HepG2 (cell line): Measurements from ENCODE around the gene FOLR3. TPM values are rescaled to one million over a fixed set of nuclear protein-coding genes. Genes with fewer than 3 reads are reported as not detected.

Experiments
- AHDC1 ChIP-seq: sonication (generic); formaldehyde crosslinking; IDR thresholded peaks from 2 replicates; pipeline ENCODE4 v1.5.1; 2020; ENCODE audit warnings: mild to moderate bottlenecking, missing genetic modification reagents, borderline replicate concordance
- ERF ChIP-seq: IDR thresholded peaks from 2 replicates; pipeline ENCODE4 v1.6.1; 2018; ENCODE audit warnings: missing biosample characterization, missing genetic modification reagents
- FOXK2 ChIP-seq: fragments of 450-650 bp; IDR thresholded peaks from 2 replicates; pipeline ENCODE4 v1.6.1; 2016
- FOXO1 ChIP-seq: sonication (generic); formaldehyde crosslinking; IDR thresholded peaks from 2 replicates; pipeline ENCODE4 v1.4.0; 2020; ENCODE audit warnings: missing genetic modification reagents
- KMT2B ChIP-seq: IDR thresholded peaks from 2 replicates; pipeline ENCODE4 v1.6.1; 2016; ENCODE audit warnings: missing genetic modification reagents, missing compliant biosample characterization
- NR2F6 ChIP-seq, 2 experiments: IDR thresholded peaks; 2 replicates each; pipeline ENCODE4 v1.6.1; 2016; ENCODE audit warnings: antibody characterized with exemption in 1 of 2, mild to moderate bottlenecking in 1 of 2
- POLR2A ChIP-seq, 2 experiments: IDR thresholded peaks; 2 replicates each; pipeline ENCODE4 v1.6.1; 2011; ENCODE audit warnings: low read depth in 2 of 2, low read length in 2 of 2, mild to moderate bottlenecking in 1 of 2, moderate library complexity in 1 of 2; ENCODE audit not compliant: insufficient read depth in 1 of 2
- RAD21 ChIP-seq: fragments of 450-650 bp; formaldehyde crosslinking; IDR thresholded peaks from 2 replicates; pipeline ENCODE4 v1.5.0; 2020; ENCODE audit warnings: mild to moderate bottlenecking
- RERE ChIP-seq: IDR thresholded peaks from 2 replicates; pipeline ENCODE4 v1.6.1; 2016; ENCODE audit warnings: low read depth, missing genetic modification reagents, missing compliant biosample characterization
- SAP130 ChIP-seq: IDR thresholded peaks from 2 replicates; pipeline ENCODE4 v1.6.1; 2016; ENCODE audit warnings: low read depth
- SKI ChIP-seq: fragments of 450-650 bp; IDR thresholded peaks from one replicate; pipeline ENCODE4 v1.6.1; 2018; ENCODE audit warnings: mild to moderate bottlenecking; ENCODE audit not compliant: partially characterized antibody
- ZBTB49 ChIP-seq: sonication (generic); formaldehyde crosslinking; IDR thresholded peaks from 2 replicates; pipeline ENCODE4 v1.4.0; 2020; ENCODE audit warnings: missing genetic modification reagents, borderline replicate concordance
- ZNF317 ChIP-seq: sonication (generic); formaldehyde crosslinking; IDR thresholded peaks from 2 replicates; pipeline ENCODE4 v1.5.0; 2020; ENCODE audit warnings: mild to moderate bottlenecking, missing genetic modification reagents
- ZNF329 ChIP-seq: sonication (generic); formaldehyde crosslinking; IDR thresholded peaks from 2 replicates; pipeline ENCODE4 v1.9.0; 2021; ENCODE audit warnings: low read depth, mild to moderate bottlenecking, missing genetic modification reagents
- ZNF569 ChIP-seq: sonication (generic); formaldehyde crosslinking; IDR thresholded peaks from 2 replicates; pipeline ENCODE4 v1.5.0; 2020; ENCODE audit warnings: mild to moderate bottlenecking, missing genetic modification reagents, moderate library complexity, borderline replicate concordance
- ZNF607 ChIP-seq: sonication (generic); formaldehyde crosslinking; IDR thresholded peaks from 2 replicates; pipeline ENCODE4 v1.5.1; 2020; ENCODE audit warnings: missing genetic modification reagents, mild to moderate bottlenecking, borderline replicate concordance
- ZNF644 ChIP-seq: IDR thresholded peaks from 2 replicates; pipeline ENCODE4 v1.6.1; 2016; ENCODE audit warnings: low read depth
- ZNF761 ChIP-seq: sonication (generic); formaldehyde crosslinking; conservative IDR thresholded peaks from 2 replicates; pipeline ENCODE4 v1.4.0; 2020; ENCODE audit warnings: mild to moderate bottlenecking, missing genetic modification reagents
- polyA plus RNA-seq, 8 experiments: library from polyadenylated mRNA; depleted of rRNA in 3 of 8; stranded (reverse) in 7 of 8; unstranded in 1 of 8; fragments of >200 nt; fragmentation: Illumina TruSeq in 4 of 8; extraction: Trizol in 4 of 8; gene quantifications; 2 replicates each; pipeline versions ENCODE4 v1.2.1 to v1.2.3, GENCODE V29; 2011 to 2016; ENCODE audit warnings: low read depth in 4 of 8, missing spikeins in 1 of 8, mixed read lengths in 1 of 8; ENCODE audit not compliant: insufficient read depth in 1 of 8
- total RNA-seq, 5 experiments: library from RNA; depleted of rRNA; stranded (reverse); fragments of >200 nt; fragmentation: Illumina TruSeq; extraction: Trizol; gene quantifications; 2 replicates each; pipeline ENCODE4 v1.2.3, GENCODE V29; 2016; ENCODE audit warnings: low read depth in 1 of 5

FOLR3 gene
- total and polyA plus RNA-seq, 2 of the 13 experiments (the other 11 are each of a cell fraction or from before 2014, with no cell fraction given), result not detected

- TF ChIP-seq RAD21, result peak; percentile 58
- TF ChIP-seq ZBTB49 (CRISPR knock-in tag), result no peak
- TF ChIP-seq ZNF607 (CRISPR knock-in tag), result no peak
- TF ChIP-seq ZNF761 (CRISPR knock-in tag), result no peak
- no peak for TF ChIP-seq FOXK2
- no peak for TF ChIP-seq RERE
- no peak for TF ChIP-seq SKI
- TF ChIP-seq KMT2B (CRISPR knock-in tag), result no peak
- TF ChIP-seq ZNF569 (CRISPR knock-in tag), result no peak
- no peak for TF ChIP-seq NR2F6 (IDR thresholded peaks at IDR 0.05)
- TF ChIP-seq NR2F6 (CRISPR knock-in tag; IDR thresholded peaks at IDR 0.05), result no peak
- no peak for TF ChIP-seq ZNF644 (CRISPR knock-in tag)
- no peak for TF ChIP-seq FOXO1 (CRISPR knock-in tag)
- no peak for TF ChIP-seq ZNF317
- TF ChIP-seq ZNF329 (CRISPR knock-in tag), result no peak
- 0 out of 2 replicates have a peak, but pooled peaks have one; percentile 26 for TF ChIP-seq SAP130
- no peak for TF ChIP-seq AHDC1 (CRISPR knock-in tag)
- TF ChIP-seq ERF (CRISPR knock-in tag), result peak; percentile 58; the same call in 1 of the 2 replicates
- TF ChIP-seq POLR2A (IDR thresholded peaks at IDR 0.05; ENCODE audit: insufficient read depth in 1 of 2, low read depth in 2 of 2, low read length in 2 of 2), result peak in 1 of 2 experiments; percentile 20; a peak in 1 of 4 replicates
Observed at GRCh38 chr11:72091292-72091691, 44.2 kb upstream of the FOLR3 start (continued).
